H9 (cell line): Measurements from ENCODE around the gene FSHR. TPM values are rescaled to one million over a fixed set of nuclear protein-coding genes. Genes with fewer than 3 reads are reported as not detected.

Experiments
- DNase-seq: peaks from one replicate; pipeline ENCODE4 v3.0.0-alpha.2; 2017
- H2AFZ ChIP-seq: one replicate; pipeline ENCODE4 v1.6.1; 2013; ENCODE audit warnings: mild to moderate bottlenecking, low read length, control low read depth, moderate library complexity
- H2AK5ac ChIP-seq: 2 replicates; pipeline ENCODE4 v1.6.1; 2013; ENCODE audit warnings: low read length, control low read depth, mixed read lengths; ENCODE audit not compliant: insufficient read length
- H2BK120ac ChIP-seq: one replicate; pipeline ENCODE4 v1.6.1; 2013; ENCODE audit warnings: low read depth, mild to moderate bottlenecking, low read length, control low read depth, inconsistent platforms; ENCODE audit not compliant: poor library complexity, severe bottlenecking
- H2BK12ac ChIP-seq: 2 replicates; pipeline ENCODE4 v1.6.1; 2013; ENCODE audit warnings: low read length, control low read depth, mixed read lengths, low read depth; ENCODE audit not compliant: insufficient read length
- H2BK15ac ChIP-seq: 2 replicates; pipeline ENCODE4 v1.6.1; 2013; ENCODE audit warnings: low read depth, low read length, control low read depth
- H2BK20ac ChIP-seq: one replicate; pipeline ENCODE4 v1.6.1; 2013; ENCODE audit warnings: low read depth, mild to moderate bottlenecking, low read length, control low read depth, inconsistent platforms; ENCODE audit not compliant: poor library complexity, severe bottlenecking
- H2BK5ac ChIP-seq: 2 replicates; pipeline ENCODE4 v1.6.1; 2013; ENCODE audit warnings: low read length, control low read depth, mixed read lengths; ENCODE audit not compliant: insufficient read length
- H3K14ac ChIP-seq: 2 replicates; pipeline ENCODE4 v1.6.1; 2013; ENCODE audit warnings: low read length, control low read depth; ENCODE audit not compliant: insufficient read depth
- H3K18ac ChIP-seq: 2 replicates; pipeline ENCODE4 v1.6.1; 2013; ENCODE audit warnings: low read depth, mild to moderate bottlenecking, mixed read lengths, low read length, control low read depth; ENCODE audit not compliant: insufficient read length
- H3K23ac ChIP-seq: 2 replicates; pipeline ENCODE4 v1.6.1; 2013; ENCODE audit warnings: low read length, control low read depth, mixed read lengths, low read depth; ENCODE audit not compliant: insufficient read length
- H3K23me2 ChIP-seq: 2 replicates; pipeline ENCODE4 v1.6.1; 2013; ENCODE audit warnings: low read depth, mild to moderate bottlenecking, mixed read lengths, low read length, control low read depth; ENCODE audit not compliant: insufficient read length, poor library complexity, severe bottlenecking
- H3K27ac ChIP-seq: 2 replicates; pipeline ENCODE4 v1.5.1; 2013; ENCODE audit warnings: low read length, control low read depth, mixed read lengths, low read depth; ENCODE audit not compliant: insufficient read length
- H3K27me3 ChIP-seq: 2 replicates; pipeline ENCODE4 v1.6.1; 2013; ENCODE audit warnings: low read length, control low read depth, inconsistent platforms; ENCODE audit not compliant: insufficient read depth
- H3K4ac ChIP-seq: 2 replicates; pipeline ENCODE4 v1.6.1; 2013; ENCODE audit warnings: low read depth, mild to moderate bottlenecking, control low read depth, inconsistent platforms, low read length, moderate library complexity
- H3K4me1 ChIP-seq: 2 replicates; pipeline ENCODE4 v1.6.1; 2013; ENCODE audit warnings: low read length, control low read depth, inconsistent platforms; ENCODE audit not compliant: insufficient read depth
- H3K4me2 ChIP-seq: 2 replicates; pipeline ENCODE4 v1.6.1; 2013; ENCODE audit warnings: low read length, control low read depth, mixed read lengths; ENCODE audit not compliant: insufficient read length, insufficient read depth
- H3K56ac ChIP-seq: 2 replicates; pipeline ENCODE4 v1.6.1; 2013; ENCODE audit warnings: low read depth, mild to moderate bottlenecking, mixed read lengths, low read length, control low read depth; ENCODE audit not compliant: insufficient read length
- H3K79me1 ChIP-seq: 2 replicates; pipeline ENCODE4 v1.6.1; 2013; ENCODE audit warnings: low read depth, mild to moderate bottlenecking, moderate library complexity, low read length, control low read depth, inconsistent platforms; ENCODE audit not compliant: insufficient read depth, poor library complexity, severe bottlenecking
- H3K79me2 ChIP-seq: 2 replicates; pipeline ENCODE4 v1.6.1; 2013; ENCODE audit warnings: low read length, control low read depth, inconsistent platforms; ENCODE audit not compliant: insufficient read depth
- H3K9ac ChIP-seq: 2 replicates; pipeline ENCODE4 v1.6.1; 2013; ENCODE audit warnings: low read length, control low read depth, mixed read lengths; ENCODE audit not compliant: insufficient read length; ENCODE audit errors: extremely low read depth
- H3K9me3 ChIP-seq: one replicate; pipeline ENCODE4 v1.6.1; 2013; ENCODE audit warnings: low read depth, low read length, inconsistent platforms; ENCODE audit not compliant: control insufficient read depth
- H3T11ph ChIP-seq: one replicate; pipeline ENCODE4 v1.6.1; 2013; ENCODE audit warnings: mild to moderate bottlenecking, low read length, control low read depth, inconsistent platforms
- H4K20me1 ChIP-seq: one replicate; pipeline ENCODE4 v1.6.1; 2013; ENCODE audit not compliant: control insufficient read depth, insufficient read length, insufficient read depth
- H4K5ac ChIP-seq: 2 replicates; pipeline ENCODE4 v1.6.1; 2013; ENCODE audit warnings: low read depth, mild to moderate bottlenecking, mixed read lengths, low read length, control low read depth; ENCODE audit not compliant: insufficient read length
- H4K8ac ChIP-seq: replicated peaks from 2 replicates; pipeline ENCODE4 v1.6.1; 2013; ENCODE audit warnings: low read length, control low read depth, mixed read lengths, low read depth; ENCODE audit not compliant: insufficient read length
- H4K91ac ChIP-seq: 2 replicates; pipeline ENCODE4 v1.6.1; 2013; ENCODE audit warnings: low read depth, mild to moderate bottlenecking, moderate library complexity, mixed read lengths, low read length, control low read depth; ENCODE audit not compliant: insufficient read length
- H3K27ac Mint-ChIP-seq, 3 experiments: 2 replicates in 2 of 3; 3 replicates in 1 of 3; pipeline ENCODE4 v1.8.0; 2020 to 2021; ENCODE audit warnings: mixed read lengths in 3 of 3, mild to moderate bottlenecking in 1 of 3, moderate library complexity in 1 of 3
- H3K27me3 Mint-ChIP-seq: 2 replicates; pipeline ENCODE4 v1.8.0; 2021; ENCODE audit warnings: low read depth, mild to moderate bottlenecking, moderate library complexity, mixed read lengths
- H3K36me3 Mint-ChIP-seq, 3 experiments: 2 replicates in 2 of 3; 3 replicates in 1 of 3; pipeline ENCODE4 v1.8.0; 2020 to 2021; ENCODE audit warnings: low read depth in 3 of 3, mixed read lengths in 3 of 3; ENCODE audit not compliant: insufficient read depth in 1 of 3
- H3K4me1 Mint-ChIP-seq, 2 experiments: 2 replicates each; pipeline ENCODE4 v1.8.0; 2020; ENCODE audit warnings: mixed read lengths in 2 of 2
- H3K4me3 Mint-ChIP-seq, 2 experiments: 2 replicates in 1 of 2; 3 replicates in 1 of 2; pipeline ENCODE4 v1.8.0; 2020 to 2021; ENCODE audit warnings: mild to moderate bottlenecking in 2 of 2, mixed read lengths in 2 of 2, moderate library complexity in 1 of 2
- H3K9me3 Mint-ChIP-seq, 2 experiments: 2 replicates in 1 of 2; 3 replicates in 1 of 2; pipeline ENCODE4 v1.8.0; 2020; ENCODE audit warnings: mild to moderate bottlenecking in 2 of 2, mixed read lengths in 2 of 2, moderate library complexity in 1 of 2
- CTCF ChIP-seq: fragments of 200-600 bp; sonication (generic); conservative IDR thresholded peaks from 3 replicates; pipeline ENCODE4 v1.8.0; 2021; ENCODE audit warnings: antibody characterized with exemption, mild to moderate bottlenecking
- WGBS: extraction: QIAGEN DNeasy Blood & Tissue Kit; methylation state at CpG from one replicate; pipeline ENCODE4 v1.1.7; 2013; ENCODE audit warnings: missing lambda C conversion rate, low lambda C conversion rate, mixed read lengths; ENCODE audit not compliant: insufficient read length; ENCODE audit errors: extremely low coverage; 5-methylcytosine and 5-hydroxymethylcytosine counted together
- total RNA-seq: library from RNA; stranded (reverse); gene quantifications from 2 replicates; pipeline ENCODE4 v1.2.1, GENCODE V29; 2021

The FSHR gene
- total RNA-seq, 1 experiment from 2014 or later, result not detected

- no peaks in the 10 kb centered on the region for H3K79me1 ChIP-seq
- H4K20me1 ChIP-seq, result no peaks in the 10 kb centered on the region
- Mint-ChIP-seq H3K4me1 (peaks cover 19% of the 10 kb centered on the region in 2 experiments), H3K4me3 (no peak overlapping the region), H3K9me3 (no peaks in the 10 kb centered on the region), H3K27me3 (no peaks in the 10 kb centered on the region), H3K27ac (no peak overlapping the region), H3K36me3 (no peaks in the 10 kb centered on the region)
- no peaks in the 10 kb centered on the region; the same call in 1 of the 2 replicates for H3K4me1 ChIP-seq
- no peak overlapping the region for H4K5ac ChIP-seq
- H2AFZ ChIP-seq, result no peak overlapping the region
- no peaks in the 10 kb centered on the region for H3K27me3 ChIP-seq
- H2BK5ac ChIP-seq, result no peak overlapping the region
- no peak overlapping the region for H3K9ac ChIP-seq
- no peak overlapping the region for H2BK15ac ChIP-seq
- no peak overlapping the region for H3K14ac ChIP-seq
- H3K4me2 ChIP-seq, result no peak overlapping the region
- H3K27ac ChIP-seq, result no peak overlapping the region
- H2BK12ac ChIP-seq, result no peak overlapping the region
- no peak overlapping the region for H3K23ac ChIP-seq
- no peak overlapping the region for H3K18ac ChIP-seq
- H3K79me2 ChIP-seq, result no peaks in the 10 kb centered on the region
- H3K9me3 ChIP-seq, result no peaks in the 10 kb centered on the region
- no peak overlapping the region for H2BK120ac ChIP-seq
- no peak overlapping the region for H2BK20ac ChIP-seq
- no peaks in the 10 kb centered on the region for H3K23me2 ChIP-seq
- DNase-seq, result no peak
- no peak overlapping the region for H4K91ac ChIP-seq
- H4K8ac ChIP-seq, result no peak overlapping the region
- no peak for TF ChIP-seq CTCF
- no peak overlapping the region for H3K56ac ChIP-seq
- H3K4ac ChIP-seq, result no peak overlapping the region
- no peak overlapping the region for H3T11ph ChIP-seq
- no CpG with 5 or more reads among the region's 4 CpGs for WGBS
- H2AK5ac ChIP-seq, result no peak overlapping the region
These were observed 127.6 kb downstream of the FSHR start for GRCh38 chr2:49026706-49027105.
